ENCODE data around the gene PHF2.

DNA sequence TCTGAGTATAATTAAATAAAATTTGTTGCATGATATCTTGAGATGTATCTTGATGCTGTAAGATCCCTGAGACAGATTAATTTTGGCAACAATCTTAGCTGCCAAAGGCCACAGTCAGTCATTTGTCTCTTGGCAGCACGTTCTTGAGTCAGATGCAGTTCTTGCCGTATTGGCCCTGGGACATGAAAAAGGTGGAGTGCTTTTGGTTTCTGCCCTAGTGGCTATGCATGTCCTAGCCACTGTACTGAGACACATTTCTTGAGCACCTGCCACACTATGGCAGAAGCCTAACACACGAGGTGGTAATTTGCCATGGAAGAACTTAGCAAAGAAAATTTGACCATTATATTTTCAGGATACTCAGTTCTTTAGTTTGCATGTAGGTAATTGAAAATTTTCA lies 45.0 kb upstream of the PHF2 start:
- TF ChIP-seq, protein P1, sequence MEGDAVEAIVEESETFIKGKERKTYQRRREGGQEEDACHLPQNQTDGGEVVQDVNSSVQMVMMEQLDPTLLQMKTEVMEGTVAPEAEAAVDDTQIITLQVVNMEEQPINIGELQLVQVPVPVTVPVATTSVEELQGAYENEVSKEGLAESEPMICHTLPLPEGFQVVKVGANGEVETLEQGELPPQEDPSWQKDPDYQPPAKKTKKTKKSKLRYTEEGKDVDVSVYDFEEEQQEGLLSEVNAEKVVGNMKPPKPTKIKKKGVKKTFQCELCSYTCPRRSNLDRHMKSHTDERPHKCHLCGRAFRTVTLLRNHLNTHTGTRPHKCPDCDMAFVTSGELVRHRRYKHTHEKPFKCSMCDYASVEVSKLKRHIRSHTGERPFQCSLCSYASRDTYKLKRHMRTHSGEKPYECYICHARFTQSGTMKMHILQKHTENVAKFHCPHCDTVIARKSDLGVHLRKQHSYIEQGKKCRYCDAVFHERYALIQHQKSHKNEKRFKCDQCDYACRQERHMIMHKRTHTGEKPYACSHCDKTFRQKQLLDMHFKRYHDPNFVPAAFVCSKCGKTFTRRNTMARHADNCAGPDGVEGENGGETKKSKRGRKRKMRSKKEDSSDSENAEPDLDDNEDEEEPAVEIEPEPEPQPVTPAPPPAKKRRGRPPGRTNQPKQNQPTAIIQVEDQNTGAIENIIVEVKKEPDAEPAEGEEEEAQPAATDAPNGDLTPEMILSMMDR (IDR thresholded peaks at IDR 0.05 in 8 of 11, conservative IDR thresholded peaks at IDR 0.05 in 3 of 11), result no peak
- TF ChIP-seq POLR2A (IDR thresholded peaks at IDR 0.05), result no peak

All from spleen (tissue), 7 donors.